Stimulated activated CD8-positive, alpha-beta memory T cell treated with anti-CD3 and anti-CD28 coated beads, Interleukin-15, amount 100 ng/mL, for 4 hours (primary cell): ENCODE results near the gene NCKAP5L.
"Not testable (repeated sequence)": the region's sequence is repeated elsewhere in the genome, so short reads cannot be mapped to it uniquely, and the experiment has no call there.

ENCODE experiments used
- DNase-seq, 2 donors: peaks; one replicate each; pipeline ENCODE4 v3.0.0-alpha.2; 2020; ENCODE audit warnings: low read depth in 2 of 2

The NCKAP5L gene

GRCh38 chr12:49864798-49865090 lies 36.5 kb upstream of the NCKAP5L start:
- DNase-seq = no peak

DNA sequence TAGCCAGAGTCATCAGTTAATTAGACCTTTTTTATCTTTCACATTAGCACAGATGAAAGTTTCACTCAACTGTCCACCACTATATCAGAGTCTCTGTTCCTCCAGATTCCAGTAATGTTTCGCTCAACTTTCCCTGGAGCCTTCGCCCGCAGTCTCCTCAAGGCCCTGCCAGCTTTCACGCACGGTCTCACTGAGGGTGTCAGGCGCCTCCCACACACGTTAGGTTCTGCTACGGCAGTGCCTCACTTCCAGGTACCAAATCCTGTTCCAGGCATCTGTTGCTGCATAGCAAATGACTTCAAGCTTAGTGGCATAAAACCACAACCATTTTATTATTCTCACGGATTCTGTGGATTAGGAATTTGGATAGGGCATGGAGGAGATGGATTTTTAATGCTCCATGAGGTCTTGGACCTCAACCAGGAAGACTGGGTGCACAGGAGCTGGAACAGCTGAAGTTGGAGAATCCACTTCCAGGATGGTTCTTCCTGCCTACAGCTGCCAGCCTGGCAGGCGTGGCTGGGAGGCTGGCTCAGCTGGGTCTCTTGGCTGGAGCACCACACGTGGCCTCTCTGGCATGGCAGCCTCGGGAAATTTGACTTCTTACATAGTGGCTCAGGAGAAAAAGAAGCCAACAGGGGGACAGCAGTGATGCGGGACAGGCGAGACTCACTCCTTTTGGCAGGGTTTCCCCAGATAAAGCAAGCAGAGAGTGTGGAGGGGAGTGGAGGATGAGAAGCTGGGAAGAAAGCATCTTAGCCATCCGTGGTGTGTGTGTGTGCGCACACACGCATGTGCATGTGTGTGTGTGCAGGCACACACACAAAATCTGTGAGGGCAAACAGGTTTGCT lies 36.0 kb upstream of the NCKAP5L start:
- DNase-seq = no peak

DNA sequence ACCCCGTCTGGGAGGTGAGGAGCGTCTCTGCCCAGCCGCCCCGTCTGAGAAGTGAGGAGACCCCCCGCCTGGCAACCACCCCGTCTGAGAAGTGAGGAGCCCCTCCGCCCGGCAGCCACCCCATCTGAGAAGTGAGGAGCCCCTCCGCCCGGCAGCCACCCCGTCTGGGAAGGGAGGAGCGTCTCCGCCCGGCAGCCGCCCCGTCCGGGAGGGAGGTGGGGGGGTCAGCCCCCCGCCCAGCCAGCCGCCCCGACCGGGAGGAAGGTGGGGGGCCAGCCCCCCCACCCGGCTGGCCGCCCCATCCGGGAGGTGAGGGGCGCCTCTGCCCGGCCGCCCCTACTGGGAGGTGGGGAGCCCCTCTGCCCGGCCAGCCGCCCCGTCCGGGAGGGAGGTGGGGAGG lies 32.7 kb upstream of the NCKAP5L start:
- DNase-seq = not testable (repeated sequence)

- not testable (repeated sequence) for DNase-seq
Measured at GRCh38 chr12:49855890-49856289, 27.7 kb upstream of the NCKAP5L start.

DNA sequence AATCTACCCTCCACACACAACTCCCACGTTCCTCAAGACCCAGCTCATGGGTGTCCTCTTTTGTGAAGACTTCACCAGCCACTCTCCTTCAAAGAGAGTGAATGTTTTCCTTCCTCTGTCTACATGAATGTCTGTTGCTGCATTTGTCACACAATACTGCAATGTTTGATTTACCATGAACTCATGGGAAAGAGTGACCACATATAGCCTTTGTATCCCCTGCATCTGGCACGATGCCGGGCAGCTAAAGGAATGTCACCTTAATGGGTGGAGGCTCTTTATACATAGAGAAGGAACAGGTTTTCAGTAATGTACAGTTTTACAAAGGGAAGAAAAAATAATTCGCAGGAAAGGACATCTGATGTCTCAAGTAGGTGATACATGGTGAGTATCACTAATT lies 26.8 kb upstream of the NCKAP5L start:
- DNase-seq = no peak

DNA sequence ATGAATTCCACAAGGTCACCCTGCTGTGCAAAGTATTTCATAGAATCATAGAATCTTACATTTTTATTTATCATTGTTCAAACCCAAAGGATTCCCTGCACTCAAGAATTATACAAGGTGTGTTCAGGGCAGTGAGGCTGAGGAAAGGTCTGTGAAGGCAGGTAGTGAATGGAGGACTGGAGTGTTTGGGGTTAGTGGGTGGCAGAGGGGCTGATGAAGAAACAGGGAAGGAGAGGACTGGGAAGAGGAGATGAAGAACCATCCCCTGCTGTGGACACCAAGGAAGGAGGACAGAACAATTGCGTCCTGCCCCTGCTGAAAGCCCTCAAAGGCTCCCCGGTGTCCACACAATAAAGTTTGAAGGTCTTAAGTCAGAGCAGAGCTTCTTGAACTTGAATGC lies 25.5 kb upstream of the NCKAP5L start:
- DNase-seq = no peak

DNA sequence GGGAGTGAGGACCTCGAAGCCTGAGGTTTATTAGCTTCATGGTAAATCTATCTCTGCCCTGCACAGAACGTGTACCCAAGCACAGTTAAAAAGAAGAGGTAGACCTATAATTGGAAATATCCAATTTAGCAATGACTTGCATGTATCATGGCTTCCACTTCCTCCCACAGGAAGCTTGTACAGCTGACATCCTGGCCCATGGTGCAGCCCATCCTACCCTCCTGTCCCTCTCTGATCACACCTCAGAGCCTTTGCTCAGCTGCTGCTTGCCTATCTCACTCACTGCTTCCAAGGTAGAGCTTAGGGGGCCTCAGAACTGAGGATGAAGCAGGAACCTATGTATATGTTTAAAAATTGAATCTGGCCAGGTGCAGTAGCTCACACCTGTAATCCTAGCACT lies 18.9 kb upstream of the NCKAP5L start:
- DNase-seq = no peak

DNA sequence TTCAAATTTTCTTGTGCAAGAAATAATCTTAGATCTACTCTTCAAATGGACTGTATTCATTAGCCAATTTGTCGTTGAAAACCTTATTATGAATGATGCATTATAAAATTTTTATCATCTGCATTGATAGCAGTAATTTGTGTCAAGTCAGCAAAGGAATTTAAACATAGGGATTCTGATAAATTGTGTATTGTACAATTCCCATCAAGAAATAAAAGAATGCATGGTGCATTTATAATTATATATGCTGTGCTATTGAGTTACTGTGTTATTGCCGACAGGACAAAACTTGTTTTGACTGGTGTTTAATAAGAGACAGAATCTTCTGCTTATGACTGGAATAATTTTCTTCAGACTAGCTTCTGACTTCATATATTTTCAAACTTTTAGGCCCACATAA lies 17.8 kb upstream of the NCKAP5L start:
- no peak for DNase-seq

- DNase-seq = no peak
Measured at GRCh38 chr12:49843876-49844437, 15.7 kb upstream of the NCKAP5L start.

DNA sequence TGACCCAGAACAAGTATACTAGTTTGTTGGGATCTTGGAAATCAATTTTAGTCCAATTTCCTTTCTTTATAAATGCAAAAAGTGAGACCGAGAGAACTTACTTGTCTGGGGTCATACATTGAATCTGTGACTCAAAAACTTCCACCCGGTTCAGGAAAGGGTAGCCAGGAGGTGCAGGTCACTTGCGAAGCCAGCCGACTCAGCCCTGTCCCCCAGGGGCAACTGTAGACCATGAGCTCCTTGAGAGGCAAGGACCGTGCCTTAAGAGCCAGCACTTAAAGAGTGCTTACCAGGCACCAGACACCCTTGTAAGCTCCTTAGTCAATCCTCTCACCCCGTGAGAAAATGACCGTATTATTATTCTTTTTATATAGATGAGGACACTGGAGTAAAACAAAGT lies 15.2 kb upstream of the NCKAP5L start:
- no peak for DNase-seq

DNA sequence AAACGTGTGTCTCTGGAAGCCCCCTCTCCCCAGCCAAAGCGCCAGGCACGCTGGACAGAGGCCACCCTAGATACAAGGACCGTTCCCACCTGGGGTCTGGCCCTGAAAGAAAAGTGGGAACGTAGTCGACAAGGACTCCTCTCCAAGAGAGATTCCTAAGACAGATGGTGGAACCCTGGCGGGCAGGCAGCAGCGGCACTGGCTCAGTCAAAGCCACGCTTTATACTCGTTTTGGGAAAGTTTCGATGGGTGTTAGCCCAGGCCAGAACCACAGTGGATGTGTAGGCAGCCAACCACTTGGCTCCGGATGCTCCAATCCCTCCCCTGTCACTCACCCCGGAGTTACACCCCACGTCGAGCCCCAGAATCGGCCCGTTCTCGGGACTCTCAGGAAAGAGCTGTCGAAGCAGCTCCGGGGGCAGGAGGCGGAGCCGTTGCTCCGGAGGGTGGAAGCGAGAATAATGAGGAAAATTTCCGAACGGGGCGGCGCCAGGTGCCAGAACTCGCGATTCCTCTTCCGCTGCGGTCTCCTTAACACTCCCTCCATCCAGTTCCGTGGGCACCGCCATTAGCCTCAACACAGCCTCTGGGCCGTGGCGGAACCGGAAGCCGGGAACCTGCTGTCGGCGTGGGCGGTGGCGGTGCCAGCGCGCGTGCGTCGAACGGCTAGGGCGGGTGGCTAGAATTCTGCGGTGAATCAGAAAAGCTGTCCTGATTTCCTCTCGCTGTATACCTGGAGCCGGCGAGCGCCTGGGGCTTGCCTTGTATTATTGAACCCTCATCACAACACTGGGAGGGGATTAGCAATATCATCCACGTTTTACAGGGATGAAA lies 14.5 kb upstream of the NCKAP5L start, which contains the start of gene BCDIN3D:
Gene BCDIN3D, minus strand, starts transcription at position 588 of the 834 bp plus-strand sequence. Its CDS starts 19 bp downstream, at position 569.
- DNase-seq = peak; percentile 84 to 85

GRCh38 chr12:49838973-49839633 lies 10.9 kb upstream of the NCKAP5L start:
- DNase-seq = no peak

GRCh38 chr12:49832836-49833421 lies 4.7 kb upstream of the NCKAP5L start:
- DNase-seq = no peak

DNA sequence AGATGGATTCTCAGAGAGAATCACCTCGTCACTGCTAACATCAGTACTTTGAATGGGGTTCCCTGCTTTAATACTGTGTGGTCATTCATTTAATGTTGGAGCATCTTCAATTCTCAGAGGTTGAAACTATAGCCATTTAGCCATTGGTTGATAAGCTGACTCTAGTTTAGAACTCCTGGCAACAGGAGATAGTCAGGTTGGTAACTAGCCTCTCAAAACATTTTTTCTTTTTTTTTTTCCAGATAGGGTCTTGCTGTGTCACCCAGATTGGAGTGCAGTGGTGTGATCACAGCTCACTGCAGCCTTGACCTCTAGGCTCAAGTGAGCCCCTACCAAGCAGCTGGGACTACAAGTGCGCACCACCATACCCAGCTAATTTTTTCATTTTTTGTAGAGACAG lies 3.5 kb upstream of the NCKAP5L start:
- DNase-seq = no peak

DNA sequence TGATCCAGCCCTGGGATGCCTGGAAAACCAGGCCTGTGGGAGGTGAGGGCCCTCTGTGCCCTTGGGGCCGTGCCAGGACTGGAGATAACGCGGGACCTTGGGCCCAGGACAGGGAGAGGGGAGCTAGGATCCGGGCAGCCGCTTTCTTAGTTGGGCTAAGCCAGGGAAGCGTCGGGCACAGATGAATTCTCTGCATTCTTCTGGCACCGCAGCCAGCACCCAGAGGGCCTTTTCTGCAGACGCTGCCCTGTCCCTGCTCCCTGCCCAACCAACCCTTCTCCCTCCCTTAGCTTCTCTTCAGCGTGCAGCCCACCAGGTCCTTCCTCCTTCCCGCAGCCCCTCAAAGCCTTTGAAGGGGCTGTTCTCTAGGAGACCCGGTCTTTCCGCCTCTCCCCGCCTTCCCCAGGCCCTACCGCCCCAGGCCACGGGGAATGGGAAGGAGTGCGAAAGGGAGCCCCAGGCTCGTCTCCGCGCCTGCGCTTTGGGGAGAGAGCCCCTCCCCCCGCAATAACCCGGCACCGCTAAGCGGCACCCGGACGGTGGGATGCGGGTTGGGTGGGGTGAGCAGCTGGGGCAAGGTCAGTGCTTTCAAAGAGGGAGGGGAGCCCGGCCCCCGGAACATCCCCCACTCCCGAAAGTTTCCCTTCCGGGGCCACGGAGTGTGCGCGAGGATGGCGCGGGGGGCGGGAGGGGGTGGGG lies 663 bp downstream of the NCKAP5L start:
- no peak for DNase-seq

GRCh38 chr12:49827051-49827400 lies 1.2 kb downstream of the NCKAP5L start:
- no peak for DNase-seq

DNA sequence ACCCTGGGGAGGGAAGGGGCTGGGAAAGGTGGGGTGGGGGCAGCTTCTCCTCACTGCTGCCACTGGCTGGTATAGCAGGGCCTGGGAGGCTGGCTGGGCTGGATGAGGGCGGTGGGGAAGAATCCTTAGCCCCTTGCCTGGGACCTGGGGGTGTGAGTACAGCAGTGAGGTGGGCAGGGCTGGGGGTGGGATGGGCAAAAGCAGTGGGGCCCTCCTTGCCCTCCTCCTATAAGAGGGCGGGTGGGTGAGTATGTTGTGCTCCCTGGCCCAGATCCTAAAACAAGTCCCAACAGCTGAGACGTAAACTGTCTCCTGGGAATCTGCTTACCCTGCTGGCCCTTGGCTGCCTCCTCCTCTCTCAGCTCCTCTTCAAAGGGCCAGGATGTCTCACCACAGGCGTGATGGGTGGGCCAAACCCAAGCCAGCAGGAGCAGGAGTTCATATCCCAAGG lies 2.2 kb downstream of the NCKAP5L start:
- DNase-seq = no peak

GRCh38 chr12:49825360-49825970 lies 2.7 kb downstream of the NCKAP5L start:
- no peak for DNase-seq

- no peak for DNase-seq
Measured at GRCh38 chr12:49824895-49825294, 3.3 kb downstream of the NCKAP5L start.

DNA sequence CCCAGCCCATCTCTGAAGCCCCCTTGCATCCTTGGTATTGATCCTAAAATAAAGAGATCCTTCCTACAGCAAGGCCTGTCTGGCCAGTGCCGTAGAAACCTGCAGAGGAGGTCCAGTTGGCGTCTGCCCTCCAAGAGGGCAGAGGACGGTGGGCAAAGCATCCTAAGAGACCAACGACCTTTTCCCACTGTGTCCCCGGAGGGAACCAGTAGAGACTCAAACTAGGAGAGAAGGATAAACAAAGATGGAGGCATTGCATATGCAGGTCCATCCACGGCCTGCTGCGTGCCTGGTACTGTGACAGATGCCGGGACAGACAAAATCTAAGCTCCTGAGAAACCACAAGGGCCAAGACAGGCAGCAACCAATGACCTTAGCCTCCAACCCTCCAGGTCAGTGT lies 3.8 kb downstream of the NCKAP5L start:
- no peak for DNase-seq

DNA sequence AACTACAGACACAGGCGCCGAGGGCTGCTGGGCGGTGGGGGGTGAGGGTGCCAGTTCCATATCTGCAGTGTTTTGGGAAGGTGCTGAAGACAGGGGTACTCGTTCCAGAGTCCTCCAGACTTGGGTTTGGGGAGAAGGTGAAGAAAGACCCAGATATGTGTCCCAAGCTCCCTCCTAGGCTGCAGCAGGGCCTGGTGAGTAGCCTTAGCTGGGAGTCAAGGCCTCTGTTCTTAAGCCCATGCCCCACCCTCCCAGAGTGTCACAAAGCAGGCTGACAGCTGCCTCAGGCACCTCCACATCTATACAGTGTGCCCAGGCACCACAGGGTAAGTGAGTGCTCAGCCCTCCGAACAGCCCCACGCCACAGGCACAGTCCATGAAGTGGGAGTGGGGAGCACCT lies 4.3 kb downstream of the NCKAP5L start:
- DNase-seq = no peak
